NCI-H2081 treated with DMSO at 0.1 percent for 48 hours (cell line): ENCODE measurements around the gene PNPLA1.

Experiments used
- DNase-seq: peaks from one replicate; lab custom pipeline; 2025; lab: John Stamatoyannopoulos, UW

The PNPLA1 gene

GRCh38 chr6:36285797-36286196, 15.9 kb downstream of the PNPLA1 start:
- DNase-seq, result no peak

GRCh38 chr6:36286858-36287257, 17.0 kb downstream of the PNPLA1 start:
- DNase-seq, result no peak

- DNase-seq, result no peak
These were observed 19.5 kb downstream of the PNPLA1 start for GRCh38 chr6:36289281-36289878.

- DNase-seq, result no peak
These were observed 21.1 kb downstream of the PNPLA1 start for GRCh38 chr6:36290668-36291620.

GRCh38 chr6:36292170-36292569, 22.3 kb downstream of the PNPLA1 start:
- DNase-seq, result no peak

DNA sequence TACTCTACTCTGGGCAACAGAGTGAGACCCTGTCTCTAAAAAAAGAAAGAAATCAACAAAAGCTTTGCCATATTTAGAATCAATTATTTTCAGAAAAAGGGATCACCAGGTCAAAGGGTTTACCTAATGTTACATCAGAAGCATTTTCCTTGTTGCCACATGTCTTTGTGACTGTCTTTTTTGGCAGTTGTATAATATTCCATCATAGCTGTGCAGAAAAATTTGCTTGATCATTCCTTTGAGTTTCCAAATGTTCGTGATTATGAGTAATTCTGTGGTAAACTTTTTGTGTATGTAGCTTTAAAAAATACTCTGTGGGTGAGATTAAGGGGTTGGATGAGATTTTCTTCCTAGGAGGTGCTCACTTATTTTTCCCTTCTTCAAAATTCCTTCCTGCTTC, 26.4 kb downstream of the PNPLA1 start:
- DNase-seq, result no peak

- no peak for DNase-seq
These were observed 27.2 kb downstream of the PNPLA1 start for GRCh38 chr6:36297051-36297450.

- DNase-seq, result no peak
These were observed 27.7 kb downstream of the PNPLA1 start for GRCh38 chr6:36297511-36297910.

DNA sequence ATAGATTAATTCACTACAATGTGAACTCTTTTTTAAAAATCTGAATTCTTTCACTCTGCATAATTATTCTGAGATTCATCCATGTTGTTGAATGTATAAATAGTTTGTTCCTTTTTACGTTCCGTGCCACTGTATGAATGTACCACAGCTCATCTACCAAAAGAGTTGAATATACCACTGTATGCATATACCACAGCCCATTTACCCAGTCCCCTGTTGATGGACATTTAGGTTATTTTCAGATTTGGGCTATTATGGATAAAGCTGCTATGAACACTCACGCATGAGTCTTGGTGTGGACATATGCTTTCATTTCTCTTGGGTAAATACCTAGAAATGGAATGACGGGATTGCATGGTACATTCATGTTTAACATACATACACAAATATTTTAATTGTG, 28.2 kb downstream of the PNPLA1 start:
- DNase-seq, result no peak

GRCh38 chr6:36301085-36301658, 31.3 kb downstream of the PNPLA1 start:
- DNase-seq, result no peak

DNA sequence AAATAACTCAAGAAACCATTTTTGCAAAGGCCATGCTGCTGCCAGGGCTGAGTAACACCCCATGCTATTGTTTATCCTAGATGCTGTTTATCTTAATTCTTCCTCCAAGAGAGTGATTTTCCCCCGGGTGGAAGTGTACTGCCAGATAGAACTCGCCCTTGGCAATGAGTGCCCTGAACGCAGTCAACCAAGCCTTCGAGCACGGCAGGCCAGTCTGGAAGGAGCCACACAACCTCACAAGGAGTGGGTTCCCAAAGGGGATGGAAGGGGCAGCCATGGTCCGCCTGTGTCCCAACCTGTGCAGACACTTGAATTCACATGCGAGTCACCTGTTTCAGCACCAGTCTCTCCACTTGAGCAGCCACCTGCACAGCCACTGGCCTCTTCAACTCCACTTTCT, 31.9 kb downstream of the PNPLA1 start:
- DNase-seq, result no peak

DNA sequence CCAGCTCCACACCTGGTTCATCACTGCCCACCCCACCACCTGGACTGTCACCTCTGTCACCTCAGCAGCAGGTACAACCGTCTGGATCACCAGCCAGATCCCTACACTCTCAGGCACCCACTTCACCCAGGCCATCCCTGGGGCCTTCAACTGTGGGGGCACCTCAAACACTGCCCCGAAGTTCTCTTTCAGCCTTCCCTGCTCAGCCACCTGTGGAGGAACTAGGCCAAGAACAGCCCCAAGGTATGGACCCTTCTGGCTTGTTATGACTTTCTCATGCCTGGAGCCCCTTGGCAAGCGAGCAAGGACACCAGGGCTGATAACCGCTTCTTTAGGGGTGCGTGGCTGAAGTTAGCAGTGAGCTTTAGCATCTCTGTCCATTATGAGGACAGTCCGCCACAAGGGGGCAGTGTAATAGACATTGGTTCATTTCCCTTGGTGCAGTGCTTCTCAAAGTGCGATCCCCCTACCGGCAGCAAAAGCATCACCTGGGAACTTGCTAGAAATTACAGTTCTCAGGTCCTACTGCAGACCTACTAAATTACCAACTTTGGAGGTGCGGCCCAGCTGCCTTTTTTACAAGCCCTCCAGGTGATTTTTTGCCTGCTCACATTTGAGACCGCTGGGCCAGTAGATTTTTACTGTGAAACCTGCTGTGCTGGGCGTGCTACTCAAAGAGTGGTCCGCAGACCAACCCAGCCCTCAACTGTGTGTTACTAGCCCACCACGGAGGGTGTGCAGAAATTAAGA, 32.5 kb downstream of the PNPLA1 start:
- DNase-seq, result peak; percentile 52

DNA sequence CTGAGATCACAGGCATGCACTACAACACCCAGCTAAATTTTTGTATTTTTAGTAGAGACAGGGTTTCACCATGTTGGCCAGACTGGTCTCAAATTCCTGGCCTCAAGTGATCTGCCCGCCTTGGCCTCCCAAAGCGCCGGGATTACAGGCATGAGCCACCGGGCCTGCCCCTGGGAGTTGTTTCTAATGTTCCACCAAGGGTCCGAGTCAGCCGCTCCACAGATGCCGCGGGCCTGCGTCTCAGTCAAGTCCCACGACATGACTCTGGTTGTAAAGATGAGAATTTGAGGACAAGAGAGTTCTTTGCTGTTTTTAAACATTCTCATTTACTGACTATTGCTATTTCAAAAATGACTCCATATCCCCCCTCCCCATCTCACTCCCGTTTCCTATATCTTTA, 36.0 kb downstream of the PNPLA1 start:
- no peak for DNase-seq

GRCh38 chr6:36306375-36306774, 36.5 kb downstream of the PNPLA1 start:
- no peak for DNase-seq

GRCh38 chr6:36308514-36308913, 38.7 kb downstream of the PNPLA1 start:
- DNase-seq, result no peak

- DNase-seq, result no peak
These were observed 39.3 kb downstream of the PNPLA1 start for GRCh38 chr6:36309203-36309602.

DNA sequence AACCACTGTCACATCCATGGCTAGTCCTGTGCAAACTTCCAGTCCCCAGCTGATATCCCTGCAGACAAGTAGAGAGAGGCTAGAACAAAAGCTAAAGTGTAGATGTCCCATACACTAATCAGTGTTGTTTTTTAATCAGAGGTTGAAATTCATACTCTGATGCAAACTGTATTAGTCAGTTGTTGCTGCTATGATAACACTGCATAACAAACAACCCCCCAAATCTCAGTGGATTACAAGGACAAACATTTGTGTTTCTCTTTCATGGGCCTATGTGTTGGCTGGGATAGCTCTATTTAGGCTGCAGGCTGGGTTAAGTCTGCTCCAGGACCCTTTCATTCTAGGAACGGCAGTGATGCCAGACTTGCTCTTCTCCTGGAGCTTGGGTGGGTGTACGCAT, 40.0 kb downstream of the PNPLA1 start:
- no peak for DNase-seq

- no peak for DNase-seq
These were observed 43.2 kb downstream of the PNPLA1 start for GRCh38 chr6:36312854-36313648.

GRCh38 chr6:36313649-36313936, 43.7 kb downstream of the PNPLA1 start:
- no peak for DNase-seq

DNA sequence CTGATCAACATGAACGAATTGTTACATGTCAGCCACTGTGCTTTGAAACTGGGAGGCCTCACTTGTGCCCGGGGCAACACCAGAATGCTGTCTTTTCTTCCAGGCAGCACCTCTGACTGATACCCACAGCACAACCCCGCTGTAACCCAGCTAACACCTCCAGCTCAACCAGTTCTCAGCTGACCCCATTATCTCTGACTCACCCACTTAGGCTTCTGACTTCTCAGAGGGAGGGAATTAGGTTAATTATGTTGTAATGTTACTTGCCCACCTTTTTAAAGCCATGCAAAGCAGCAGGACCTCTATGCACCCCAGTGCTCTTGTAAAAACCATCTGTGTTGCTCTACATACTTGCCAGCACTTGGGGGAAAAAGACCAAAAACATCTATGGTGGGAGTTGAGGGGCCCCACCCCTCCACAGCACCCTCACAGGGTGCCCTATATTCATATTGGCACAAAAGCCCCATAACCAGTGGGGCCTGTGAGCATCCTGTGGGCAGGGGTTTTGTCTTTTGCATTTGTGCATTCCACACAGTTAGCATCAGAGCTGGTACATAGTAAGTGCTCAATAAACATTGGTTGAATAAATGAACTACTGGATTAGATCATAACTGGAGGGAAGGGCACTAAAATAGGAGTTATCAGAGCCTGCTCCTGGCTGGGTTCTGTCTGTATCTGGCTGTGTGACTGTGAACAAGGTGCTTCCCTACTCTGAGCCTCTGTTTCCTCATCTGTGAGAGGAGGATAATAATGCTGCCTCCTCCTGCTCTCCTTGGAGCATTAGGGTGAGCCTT, 44.6 kb downstream of the PNPLA1 start:
- DNase-seq, result no peak

- no peak for DNase-seq
These were observed 46.1 kb downstream of the PNPLA1 start for GRCh38 chr6:36315921-36316320.
